Calu3 (cell line): Measurements from ENCODE around the gene DCDC2C. TPM values are rescaled to one million over a fixed set of nuclear protein-coding genes. Genes with fewer than 3 reads are reported as not detected.

Source experiments
- BruUV-seq: library from RNA; stranded (reverse); fragments of 400-500 nt; replicated peaks from 2 replicates; lab custom pipeline; 2021; lab: Mats Ljungman, UMichigan
- CTCF ChIA-PET: fragments of 300-600 bp; sonication (Branson Sonifier 250); formaldehyde crosslinking; loops from one replicate; lab custom pipeline; 2022; ENCODE audit warnings: antibody characterized with exemption; lab: Charles Lee
- DNase-seq: peaks from one replicate; pipeline ENCODE4 v3.0.0; 2022
- H3K27ac Mint-ChIP-seq: one replicate; pipeline ENCODE4 v1.8.0; 2022; ENCODE audit warnings: mixed read lengths; ENCODE audit not compliant: unreplicated experiment
- H3K27me3 Mint-ChIP-seq: one replicate; pipeline ENCODE4 v1.8.0; 2022; ENCODE audit warnings: mixed read lengths; ENCODE audit not compliant: unreplicated experiment
- H3K36me3 Mint-ChIP-seq: one replicate; pipeline ENCODE4 v1.8.0; 2022; ENCODE audit warnings: mild to moderate bottlenecking, moderate library complexity, mixed read lengths; ENCODE audit not compliant: insufficient read depth, unreplicated experiment
- H3K4me1 Mint-ChIP-seq: one replicate; pipeline ENCODE4 v1.8.0; 2022; ENCODE audit warnings: mild to moderate bottlenecking, low read depth, mixed read lengths; ENCODE audit not compliant: unreplicated experiment
- H3K4me3 Mint-ChIP-seq: one replicate; pipeline ENCODE4 v1.8.0; 2022; ENCODE audit warnings: mild to moderate bottlenecking, low read depth, moderate library complexity, mixed read lengths; ENCODE audit not compliant: unreplicated experiment
- H3K9me3 Mint-ChIP-seq: one replicate; pipeline ENCODE4 v1.8.0; 2022; ENCODE audit warnings: low read depth, mixed read lengths; ENCODE audit not compliant: unreplicated experiment
- CTCF ChIP-seq: fragments of 200-600 bp; IDR thresholded peaks from one replicate; pipeline ENCODE4 v1.8.0; 2022; ENCODE audit warnings: antibody characterized with exemption; ENCODE audit not compliant: unreplicated experiment
- intact Hi-C: fragments of 100-400 bp; cut with micrococcal nuclease; formaldehyde crosslinking; loops from one replicate; pipeline ENCODE4 v1.10.0; 2022; ENCODE audit not compliant: unreplicated experiment
- total RNA-seq: library from RNA; stranded (reverse); gene quantifications from 2 replicates; pipeline ENCODE4 v1.2.3, GENCODE V29; 2022

The DCDC2C gene
- total RNA-seq, 1 experiment from 2014 or later = not detected

- TF ChIP-seq CTCF = no peak
- Mint-ChIP-seq H3K9me3 (peaks cover 11% of the 10 kb centered on the region), H3K27me3 (peaks cover 36% of the 10 kb centered on the region), H3K4me1 (no peaks in the 10 kb centered on the region), H3K27ac (no peak overlapping the region), H3K36me3 (no peaks in the 10 kb centered on the region), H3K4me3 (no peak overlapping the region)
- CTCF ChIA-PET = interaction anchor here (0.7 kb wide), 1 partner anchor 13 kb away, joined by 3 read pairs; no protein-coding TSS in a partner anchor
- intact Hi-C loops = no loop called here
- DNase-seq = no peak
- BruUV-seq = no TSS peak
Measured at GRCh38 chr2:3778851-3779495, 75.6 kb downstream of the DCDC2C start.

GRCh38 chr2:3779496-3780049 lies 76.2 kb downstream of the DCDC2C start:
- H3K27me3 Mint-ChIP-seq = peaks cover 36% of the 10 kb centered on the region
- no peak overlapping the region for H3K27ac Mint-ChIP-seq
- intact Hi-C loops = loop anchor here (2.0 kb wide), 1 partner anchor 87 kb away; no protein-coding TSS in a partner anchor
- H3K9me3 Mint-ChIP-seq = peaks cover 11% of the 10 kb centered on the region
- CTCF ChIA-PET = interaction anchor here (0.7 kb wide), 1 partner anchor 13 kb away, joined by 3 read pairs; no protein-coding TSS in a partner anchor
- BruUV-seq = no TSS peak
- H3K4me1 Mint-ChIP-seq = no peaks in the 10 kb centered on the region
- H3K36me3 Mint-ChIP-seq = no peaks in the 10 kb centered on the region
- H3K4me3 Mint-ChIP-seq = no peak overlapping the region
- no peak for TF ChIP-seq CTCF
- DNase-seq = no peak

GRCh38 chr2:3780477-3781402 lies 77.4 kb downstream of the DCDC2C start:
- Mint-ChIP-seq H3K27me3 (peaks cover 35% of the 10 kb centered on the region), H3K27ac (no peak overlapping the region), H3K9me3 (peaks cover 11% of the 10 kb centered on the region), H3K36me3 (no peaks in the 10 kb centered on the region), H3K4me1 (no peaks in the 10 kb centered on the region), H3K4me3 (no peak overlapping the region)
- DNase-seq = peak; percentile 58
- no TSS peak for BruUV-seq
- intact Hi-C loops = loop anchor here (1.0 to 2.0 kb wide), 2 partner anchors 52 to 88 kb away; no protein-coding TSS in a partner anchor
- CTCF ChIA-PET = interaction anchor here (1.0 to 1.4 kb wide), 4 partner anchors 24 to 88 kb away, joined by 5 to 13 read pairs (median 7); no protein-coding TSS in a partner anchor
- no peak for TF ChIP-seq CTCF

- CTCF ChIA-PET = interaction anchor here (0.7 kb wide), 1 partner anchor 903 kb away, joined by 3 read pairs; no protein-coding TSS in a partner anchor
- no peaks in the 10 kb centered on the region for H3K36me3 Mint-ChIP-seq
Measured at GRCh38 chr2:3784731-3785130, 81.4 kb downstream of the DCDC2C start.

More at GRCh38 chr2:3784731-3785130, 81.4 kb downstream of the DCDC2C start:
- H3K4me3 Mint-ChIP-seq = no peak overlapping the region
- no peak for TF ChIP-seq CTCF
- H3K27me3 Mint-ChIP-seq = peaks cover 2% of the 10 kb centered on the region
- DNase-seq = no peak
- no peaks in the 10 kb centered on the region for H3K4me1 Mint-ChIP-seq
- no peak overlapping the region for H3K27ac Mint-ChIP-seq
- H3K9me3 Mint-ChIP-seq = peaks cover 3% of the 10 kb centered on the region
- BruUV-seq = no TSS peak
- intact Hi-C loops = no loop called here
